Measurements from ENCODE around the gene PLCL1. TPM values are rescaled to one million over a fixed set of nuclear protein-coding genes. Genes with fewer than 3 reads are reported as not detected.

PLCL1 gene
- total RNA-seq, 1 experiment from 2014 or later, result 0.07 TPM

GRCh38 chr2:197996583-197996982 lies 192.2 kb downstream of the PLCL1 start (continued):
- TF ChIP-seq HMGXB4 (CRISPR knock-in tag; IDR thresholded peaks at IDR 0.05), result no peak
- TF ChIP-seq E2F5 (CRISPR knock-in tag; IDR thresholded peaks at IDR 0.05), result no peak
- no peak for TF ChIP-seq GABPB1 (CRISPR knock-in tag; IDR thresholded peaks at IDR 0.05)
- TF ChIP-seq ZNF416 (CRISPR knock-in tag; IDR thresholded peaks at IDR 0.05), result no peak

- H3K36me3 Mint-ChIP-seq, result no peaks in the 10 kb centered on the region
- no peaks in the 10 kb centered on the region; the same call in 1 of the 2 replicates for H3K4me1 Mint-ChIP-seq
- DNase-seq (ENCODE audit: low spot score) (no peak), ATAC-seq (no peak)
- H3K9me3 Mint-ChIP-seq, result no peaks in the 10 kb centered on the region
- ChIA-PET POLR2A (no interaction called here), CTCF (no interaction called here)
- no peak for TF ChIP-seq FOXK1 (CRISPR knock-in tag; IDR thresholded peaks at IDR 0.05)
- no peak for TF ChIP-seq SMAD4 (CRISPR knock-in tag; IDR thresholded peaks at IDR 0.05)
- H3K27ac Mint-ChIP-seq, result no peak overlapping the region
- no peaks in the 10 kb centered on the region; the same call in 1 of the 2 replicates for H3K27me3 Mint-ChIP-seq (ENCODE audit: low read depth)
- no peak overlapping the region for H3K4me3 Mint-ChIP-seq
These were observed 192.7 kb downstream of the PLCL1 start for GRCh38 chr2:197997083-197997541.

- Mint-ChIP-seq H3K27ac (no peak overlapping the region), H3K4me3 (no peak overlapping the region), H3K27me3 (ENCODE audit: low read depth) (no peaks in the 10 kb centered on the region), H3K9me3 (no peaks in the 10 kb centered on the region), H3K36me3 (no peaks in the 10 kb centered on the region), H3K4me1 (no peaks in the 10 kb centered on the region; the same call in 1 of the 2 replicates)
- DNase-seq (ENCODE audit: low spot score), result no peak
- ChIA-PET CTCF (no interaction called here), POLR2A (no interaction called here)
- TF ChIP-seq ZNF532 (CRISPR knock-in tag; IDR thresholded peaks at IDR 0.05; ENCODE audit: borderline replicate concordance) (no peak), ZNF671 (CRISPR knock-in tag; IDR thresholded peaks at IDR 0.05) (no peak), ZNF232 (CRISPR knock-in tag; IDR thresholded peaks at IDR 0.05) (no peak), ZNF138 (CRISPR knock-in tag; conservative IDR thresholded peaks at IDR 0.05) (no peak), SP1 (CRISPR knock-in tag; conservative IDR thresholded peaks at IDR 0.05) (no peak), FOXP4 (CRISPR knock-in tag; IDR thresholded peaks at IDR 0.05) (no peak), EMX1 (CRISPR knock-in tag; IDR thresholded peaks at IDR 0.05) (no peak), MAX (CRISPR knock-in tag; IDR thresholded peaks at IDR 0.05) (no peak), SMAD4 (CRISPR knock-in tag; IDR thresholded peaks at IDR 0.05) (no peak), ETV6 (CRISPR knock-in tag; IDR thresholded peaks at IDR 0.05) (no peak), NR3C1 (CRISPR knock-in tag; conservative IDR thresholded peaks at IDR 0.05; ENCODE audit: low read depth) (no peak), TP53 (CRISPR knock-in tag; IDR thresholded peaks at IDR 0.05) (no peak), ZNF219 (CRISPR knock-in tag; IDR thresholded peaks at IDR 0.05; ENCODE audit: borderline replicate concordance) (no peak), ZSCAN18 (CRISPR knock-in tag; IDR thresholded peaks at IDR 0.05) (no peak)
- ATAC-seq, result no peak
These were observed 194.3 kb downstream of the PLCL1 start for GRCh38 chr2:197998702-197999101.

All from WTC11 (cell line).